WTC11 (cell line): Measurements from ENCODE around the gene NCSTN. TPM values are rescaled to one million over a fixed set of nuclear protein-coding genes. Genes with fewer than 3 reads are reported as not detected.

ENCODE experiments used
- AFF4 ChIP-seq: sonication (generic); formaldehyde crosslinking; IDR thresholded peaks from 2 replicates; pipeline ENCODE4 v1.8.1; 2023; ENCODE audit warnings: mild to moderate bottlenecking, missing genetic modification reagents, borderline replicate concordance
- AR ChIP-seq: fragments of 250-450 bp; sonication (Bioruptor Pico); IDR thresholded peaks from 2 replicates; pipeline ENCODE4 v1.9.0; 2021; ENCODE audit warnings: mild to moderate bottlenecking
- ATF1 ChIP-seq: sonication (generic); formaldehyde crosslinking; IDR thresholded peaks from 2 replicates; pipeline ENCODE4 v1.8.1; 2023; ENCODE audit warnings: mild to moderate bottlenecking, moderate library complexity, missing genetic modification reagents
- ATF6 ChIP-seq: sonication (generic); formaldehyde crosslinking; IDR thresholded peaks from 2 replicates; pipeline ENCODE4 v1.8.1; 2023; ENCODE audit warnings: mild to moderate bottlenecking, missing genetic modification reagents
- CTCF ChIP-seq: fragments of 200-600 bp; IDR thresholded peaks from 2 replicates; pipeline ENCODE4 v1.8.0; 2022; ENCODE audit warnings: antibody characterized with exemption
- E2F5 ChIP-seq: sonication (generic); formaldehyde crosslinking; IDR thresholded peaks from 2 replicates; pipeline ENCODE4 v1.8.1; 2022; ENCODE audit warnings: mild to moderate bottlenecking, moderate library complexity, missing genetic modification reagents
- EMX1 ChIP-seq: fragments of 250-450 bp; sonication (Bioruptor Pico); IDR thresholded peaks from 2 replicates; pipeline ENCODE4 v1.8.0; 2021; ENCODE audit warnings: mild to moderate bottlenecking
- FOXP1 ChIP-seq: sonication (generic); formaldehyde crosslinking; IDR thresholded peaks from 2 replicates; pipeline ENCODE4 v1.8.0; 2022; ENCODE audit warnings: missing genetic modification reagents, mild to moderate bottlenecking, moderate library complexity, borderline replicate concordance
- GABPB1 ChIP-seq: sonication (generic); formaldehyde crosslinking; IDR thresholded peaks from 2 replicates; pipeline ENCODE4 v1.8.1; 2023; ENCODE audit warnings: mild to moderate bottlenecking, missing genetic modification reagents
- HMGXB4 ChIP-seq: sonication (generic); formaldehyde crosslinking; IDR thresholded peaks from 2 replicates; pipeline ENCODE4 v1.8.1; 2023; ENCODE audit warnings: mild to moderate bottlenecking, moderate library complexity, missing genetic modification reagents
- JUN ChIP-seq: sonication (generic); formaldehyde crosslinking; IDR thresholded peaks from 2 replicates; pipeline ENCODE4 v1.8.0; 2023; ENCODE audit warnings: mild to moderate bottlenecking, missing genetic modification reagents
- NFE2L1 ChIP-seq: sonication (generic); formaldehyde crosslinking; IDR thresholded peaks from 2 replicates; pipeline ENCODE4 v1.8.1; 2023; ENCODE audit warnings: missing genetic modification reagents
- OVOL2 ChIP-seq: fragments of 250-450 bp; sonication (Bioruptor Pico); IDR thresholded peaks from 2 replicates; pipeline ENCODE4 v1.9.0; 2021; ENCODE audit warnings: mild to moderate bottlenecking, borderline replicate concordance
- PREB ChIP-seq: sonication (generic); formaldehyde crosslinking; IDR thresholded peaks from 2 replicates; pipeline ENCODE4 v1.8.1; 2022; ENCODE audit warnings: mild to moderate bottlenecking, missing genetic modification reagents, moderate library complexity, borderline replicate concordance
- SMAD3 ChIP-seq: sonication (generic); formaldehyde crosslinking; IDR thresholded peaks from 2 replicates; pipeline ENCODE4 v1.8.0; 2022; ENCODE audit warnings: missing genetic modification reagents, mild to moderate bottlenecking, borderline replicate concordance
- USF1 ChIP-seq: sonication (generic); formaldehyde crosslinking; IDR thresholded peaks from 2 replicates; pipeline ENCODE4 v1.8.0; 2022; ENCODE audit warnings: mild to moderate bottlenecking, missing genetic modification reagents
- USF2 ChIP-seq: sonication (generic); formaldehyde crosslinking; IDR thresholded peaks from 2 replicates; pipeline ENCODE4 v1.8.1; 2023; ENCODE audit warnings: mild to moderate bottlenecking, missing genetic modification reagents, moderate library complexity
- ZMAT4 ChIP-seq: fragments of 250-450 bp; sonication (Bioruptor Pico); IDR thresholded peaks from 2 replicates; pipeline ENCODE4 v1.9.0; 2021; ENCODE audit warnings: mild to moderate bottlenecking
- ZNF232 ChIP-seq: sonication (generic); formaldehyde crosslinking; IDR thresholded peaks from 2 replicates; pipeline ENCODE4 v1.8.0; 2022; ENCODE audit warnings: mild to moderate bottlenecking, missing genetic modification reagents
- ZNF317 ChIP-seq: sonication (generic); formaldehyde crosslinking; IDR thresholded peaks from 2 replicates; pipeline ENCODE4 v1.8.1; 2023; ENCODE audit warnings: low read depth, mild to moderate bottlenecking, moderate library complexity, missing genetic modification reagents, borderline replicate concordance
- ZNF671 ChIP-seq: fragments of 250-450 bp; sonication (Bioruptor Pico); IDR thresholded peaks from 2 replicates; pipeline ENCODE4 v1.8.0; 2021; ENCODE audit warnings: mild to moderate bottlenecking
- total RNA-seq: library from RNA; stranded (reverse); gene quantifications from 3 replicates; pipeline ENCODE4 v1.2.3, GENCODE V29; 2021

The NCSTN gene
- total RNA-seq, 1 experiment from 2014 or later = 72.7 TPM

GRCh38 chr1:160400646-160401486 lies 57.7 kb downstream of the NCSTN start (continued):
- TF ChIP-seq AFF4 (CRISPR knock-in tag) (no peak), NFE2L1 (CRISPR knock-in tag) (no peak), ATF6 (no peak), USF1 (CRISPR knock-in tag) (no peak), GABPB1 (no peak), ATF1 (CRISPR knock-in tag) (0 out of 2 replicates have a peak, but pooled peaks have one; percentile 37), ZNF671 (CRISPR knock-in tag) (no peak), JUN (CRISPR knock-in tag) (no peak), E2F5 (CRISPR knock-in tag) (no peak), ZMAT4 (CRISPR knock-in tag) (no peak), ZNF232 (CRISPR knock-in tag) (no peak), AR (CRISPR knock-in tag) (no peak), HMGXB4 (CRISPR knock-in tag) (peak; percentile 70; the same call in 1 of the 2 replicates), CTCF (no peak), ZNF317 (CRISPR knock-in tag) (no peak), FOXP1 (CRISPR knock-in tag) (no peak), USF2 (CRISPR knock-in tag) (no peak), OVOL2 (CRISPR knock-in tag) (no peak), PREB (no peak), EMX1 (CRISPR knock-in tag) (no peak), SMAD3 (no peak)
